SH-SY5Y (cell line): ENCODE results near the gene SLC4A4.

Experiments used
- GATA2 ChIP-seq: IDR thresholded peaks from 2 replicates; pipeline ENCODE4 v1.6.1; 2011; ENCODE audit warnings: mild to moderate bottlenecking, low read depth, low read length
- GATA3 ChIP-seq: IDR thresholded peaks from 2 replicates; pipeline ENCODE4 v1.6.1; 2011; ENCODE audit warnings: low read depth, mild to moderate bottlenecking, low read length, moderate library complexity

- TF ChIP-seq GATA3 (no peak), GATA2 (no peak)
These were observed 44.2 kb downstream of the SLC4A4 start for GRCh38 chr4:71382900-71383560.
